K562 (cell line): ENCODE measurements around the gene DEGS2. TPM values are rescaled to one million over a fixed set of nuclear protein-coding genes. Genes with fewer than 3 reads are reported as not detected.

Experiments used
- ATAC-seq: fragments of 200-7000 bp; cut with Tn5 transposase; 3 replicates; pipeline ENCODE4 v1.9.1; 2020; ENCODE audit warnings: moderate library complexity
- BruUV-seq: library from RNA; stranded (reverse); fragments of 400-500 nt; replicated peaks from 2 replicates; lab custom pipeline; 2021; lab: Mats Ljungman, UMichigan
- CTCF ChIA-PET: fragments of 300-600 bp; formaldehyde crosslinking; extraction: SDS; loops from one replicate; lab custom pipeline; 2021; ENCODE audit warnings: low intra/inter-chr PET ratio; lab: Yijun Ruan, JAX
- POLR2A ChIA-PET: fragments of 300-600, 350-650 bp; sonication (Branson Sonifier 250); formaldehyde crosslinking; extraction: SDS; loops from one replicate; lab custom pipeline; 2021; ENCODE audit warnings: antibody characterized with exemption, inconsistent platforms; lab: Yijun Ruan, JAX
- DNase-seq, 4 experiments: peaks; one replicate each; pipeline versions ENCODE4 v3.0.0 to v3.0.0-alpha.2; 2011 to 2018; ENCODE audit warnings: low spot score in 3 of 4, mixed read lengths in 3 of 4; ENCODE audit errors: extremely low read depth in 1 of 4
- FAIRE-seq: peaks from 2 replicates; lab custom pipeline; 2011; peaks lifted over from hg19 to GRCh38; lab: Jason Lieb, UNC
- H2AFZ ChIP-seq: 2 replicates; pipeline ENCODE4 v1.6.0; 2011; ENCODE audit warnings: low read depth, low read length, control low read depth, inconsistent platforms
- H3K27ac ChIP-seq: fragments of 200-600 bp; 3 replicates; pipeline ENCODE4 v1.8.0; 2011; ENCODE audit warnings: low read depth, mild to moderate bottlenecking, control low read depth, inconsistent platforms, low read length, moderate library complexity, mixed read lengths; ENCODE audit errors: extremely low read depth
- H3K27me3 ChIP-seq, 2 experiments: fragments of 300-600 bp in 1 of 2; 2 replicates in 1 of 2; 3 replicates in 1 of 2; pipeline versions ENCODE4 v1.6.0 to v1.8.0; 2011; ENCODE audit warnings: inconsistent platforms in 2 of 2, low read length in 2 of 2, mild to moderate bottlenecking in 1 of 2, mixed read lengths in 1 of 2, moderate library complexity in 1 of 2; ENCODE audit not compliant: control insufficient read depth in 2 of 2, insufficient read depth in 2 of 2
- H3K36me3 ChIP-seq: fragments of 300-600 bp; 3 replicates; pipeline ENCODE4 v1.8.0; 2011; ENCODE audit warnings: mild to moderate bottlenecking, low read length, inconsistent platforms; ENCODE audit not compliant: control insufficient read depth, insufficient read depth
- H3K4me1 ChIP-seq, 2 experiments: fragments of 200-600 bp in 1 of 2; replicated peaks in 1 of 2; 2 replicates in 1 of 2; 3 replicates in 1 of 2; pipeline versions ENCODE4 v1.5.1 to v1.8.0; 2011; ENCODE audit warnings: inconsistent platforms in 2 of 2, low read length in 2 of 2, mild to moderate bottlenecking in 1 of 2, mixed read lengths in 1 of 2, moderate library complexity in 1 of 2; ENCODE audit not compliant: control insufficient read depth in 2 of 2, insufficient read depth in 2 of 2
- H3K4me2 ChIP-seq: 2 replicates; pipeline ENCODE4 v1.6.1; 2011; ENCODE audit warnings: low read length, control low read depth, inconsistent platforms, mixed read lengths; ENCODE audit not compliant: insufficient read depth
- H3K4me3 ChIP-seq: fragments of 200-600 bp; sonication (generic), shearing (Covaris generic); 2 replicates; pipeline ENCODE4 v1.5.1; 2016; ENCODE audit warnings: control low read depth, inconsistent platforms
- H3K79me2 ChIP-seq: fragments of 200-600 bp; 3 replicates; pipeline ENCODE4 v1.8.0; 2011; ENCODE audit warnings: low read length, inconsistent platforms; ENCODE audit not compliant: control insufficient read depth, insufficient read depth
- H3K9ac ChIP-seq, 2 experiments: 2 replicates each; pipeline versions ENCODE4 v1.6.0 to v1.6.1; 2011; ENCODE audit warnings: low read depth in 2 of 2, low read length in 2 of 2, control low read depth in 1 of 2, inconsistent platforms in 1 of 2, mild to moderate bottlenecking in 1 of 2, mixed read lengths in 1 of 2; ENCODE audit not compliant: insufficient read depth in 1 of 2
- H3K9me1 ChIP-seq: one replicate; pipeline ENCODE4 v1.6.0; 2011; ENCODE audit warnings: inconsistent platforms, mild to moderate bottlenecking, low read length, moderate library complexity; ENCODE audit not compliant: control insufficient read depth, insufficient read depth
- H3K9me3 ChIP-seq: replicated peaks from 2 replicates; pipeline ENCODE4 v1.5.1; 2011; ENCODE audit warnings: low read depth, low read length, inconsistent platforms; ENCODE audit not compliant: control insufficient read depth, insufficient read depth
- H4K20me1 ChIP-seq: replicated peaks from 2 replicates; pipeline ENCODE4 v1.6.1; 2011; ENCODE audit warnings: low read length, inconsistent platforms, mixed read lengths; ENCODE audit not compliant: control insufficient read depth, insufficient read depth
- GABPB1 ChIP-seq: sonication (generic); formaldehyde crosslinking; IDR thresholded peaks from 2 replicates; pipeline ENCODE4 v1.8.0; 2022; ENCODE audit warnings: mild to moderate bottlenecking, missing genetic modification reagents
- VEZF1 ChIP-seq: fragments of 200-800 bp; sonication (Bioruptor generic); IDR thresholded peaks from 2 replicates; pipeline ENCODE4 v1.6.1; 2017; ENCODE audit warnings: missing genetic modification characterization, missing compliant biosample characterization
- ZNF75A ChIP-seq: fragments of 450-650 bp; formaldehyde crosslinking; IDR thresholded peaks from 2 replicates; pipeline ENCODE4 v1.4.0; 2020; ENCODE audit warnings: mild to moderate bottlenecking
- WGBS: fragments of 100-300 bp; shearing (Covaris generic); methylation state at CpG from one replicate; pipeline ENCODE4 v1.1.6; 2016; ENCODE audit warnings: low coverage, mixed read lengths; ENCODE audit not compliant: insufficient coverage; ENCODE audit errors: missing lambda C conversion rate; 5-methylcytosine and 5-hydroxymethylcytosine counted together
- in situ Hi-C: fragments of 300-500 bp; cut with MboI; formaldehyde crosslinking; loops from 4 replicates; pipeline ENCODE4 v1.15.0; 2018; ENCODE audit warnings: inconsistent platforms, mixed read lengths
- intact Hi-C: fragments of 100-400 bp; cut with micrococcal nuclease; formaldehyde crosslinking; loops from 2 replicates; pipeline ENCODE4 v1.14.2; 2022
- polyA plus RNA-seq, 8 experiments: library from polyadenylated mRNA; depleted of rRNA in 4 of 8; stranded (reverse) in 5 of 8; unstranded in 3 of 8; fragments of >200 nt; fragmentation: Nextera tagmentation in 2 of 8; fragmentation: Illumina TruSeq in 1 of 8; extraction: Ambion mirVana in 2 of 8; extraction: Trizol in 1 of 8; gene quantifications; 2 replicates each; pipeline versions ENCODE4 v1.2.1 to v1.2.3, GENCODE V29; 2011 to 2014; ENCODE audit warnings: inconsistent platforms in 1 of 8, missing spikeins in 1 of 8
- total RNA-seq, 7 experiments: library from RNA; depleted of rRNA in 6 of 7; stranded (reverse); fragments of >200 nt in 6 of 7; fragmentation: Illumina TruSeq in 2 of 7; extraction: Trizol in 2 of 7; gene quantifications; 2 replicates each; pipeline versions ENCODE4 v1.2.1 to v1.2.3, GENCODE V29; 2011 to 2021; ENCODE audit warnings: low replicate concordance in 1 of 7
- TF ChIP-seq, protein P1 (sequence below), 3 experiments: fragments of 200-800 bp in 1 of 3; sonication (Bioruptor generic) in 1 of 3; sonication (generic) in 1 of 3; formaldehyde crosslinking in 1 of 3; IDR thresholded peaks; 2 replicates each; pipeline versions ENCODE4 v1.6.1 to v1.8.0; 2016 to 2022; ENCODE audit warnings: mild to moderate bottlenecking in 2 of 3, missing compliant biosample characterization in 2 of 3, missing genetic modification characterization in 2 of 3, missing genetic modification reagents in 1 of 3

DEGS2 gene
- total and polyA plus RNA-seq, 9 of the 15 experiments (the other 6 are each of a cell fraction or from before 2014, with no cell fraction given), result 0.22 to 2.9 (median 0.70) TPM

- POLR2A ChIA-PET, result interaction anchor here (0.6 to 1.2 kb wide), 2 partner anchors 77 to 123 kb away, joined by 3 read pairs; no protein-coding TSS in a partner anchor
- TF ChIP-seq, protein P1, sequence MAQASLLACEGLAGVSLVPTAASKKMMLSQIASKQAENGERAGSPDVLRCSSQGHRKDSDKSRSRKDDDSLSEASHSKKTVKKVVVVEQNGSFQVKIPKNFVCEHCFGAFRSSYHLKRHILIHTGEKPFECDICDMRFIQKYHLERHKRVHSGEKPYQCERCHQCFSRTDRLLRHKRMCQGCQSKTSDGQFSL (CRISPR knock-in tag; IDR thresholded peaks at IDR 0.05), result no peak
- TF ChIP-seq, protein P1 (tag; IDR thresholded peaks at IDR 0.05), result peak in 1 of 2 experiments; percentile 57; a peak in 2 of 4 replicates
- TF ChIP-seq GABPB1 (CRISPR knock-in tag) (no peak), VEZF1 (CRISPR knock-in tag) (peak; percentile 30), ZNF75A (CRISPR knock-in tag) (no peak)
- intact Hi-C loops, result no loop called here
- no peaks in the 10 kb centered on the region for H4K20me1 ChIP-seq
- ATAC-seq (peak; percentile 56), FAIRE-seq (no peak), DNase-seq (peak in 3 of 4 experiments; percentile 26 to 58 (median 56))
- H3K9ac ChIP-seq, result peak overlapping the region; percentile 54 to 88; a peak in 3 of 4 replicates
- CTCF ChIA-PET, result no interaction called here
- no TSS peak for BruUV-seq
- in situ Hi-C loops, result no loop called here
- peaks cover 6 to 38% of the 10 kb centered on the region in 2 experiments; a peak in 3 of 5 replicates for H3K4me1 ChIP-seq
- no peaks in the 10 kb centered on the region for H3K36me3 ChIP-seq
- peak overlapping the region; percentile 49; the same call in 1 of the 2 replicates for H3K4me2 ChIP-seq
- H3K4me3 ChIP-seq, result peak overlapping the region; percentile 29; the same call in 1 of the 2 replicates
- H3K9me1 ChIP-seq, result no peaks in the 10 kb centered on the region
- no peaks in the 10 kb centered on the region for H3K27me3 ChIP-seq
- no CpG with 5 or more reads among the region's 16 CpGs for WGBS
- peak overlapping the region; percentile 70 for H2AFZ ChIP-seq
- H3K79me2 ChIP-seq, result no peaks in the 10 kb centered on the region
- no peaks in the 10 kb centered on the region for H3K9me3 ChIP-seq
- H3K27ac ChIP-seq, result peak overlapping the region; percentile 58; the same call in 2 of the 3 replicates
These were observed 6.5 kb upstream of the DEGS2 start for GRCh38 chr14:100165831-100166440.
